Measurements from ENCODE around the gene IL12RB1.
A peak's percentile ranks its signal among the peaks of the same experiment; 100 is the strongest.
"Not testable (repeated sequence)": the region's sequence is repeated elsewhere in the genome, so short reads cannot be mapped to it uniquely, and the experiment has no call there.

IL12RB1 gene

DNA sequence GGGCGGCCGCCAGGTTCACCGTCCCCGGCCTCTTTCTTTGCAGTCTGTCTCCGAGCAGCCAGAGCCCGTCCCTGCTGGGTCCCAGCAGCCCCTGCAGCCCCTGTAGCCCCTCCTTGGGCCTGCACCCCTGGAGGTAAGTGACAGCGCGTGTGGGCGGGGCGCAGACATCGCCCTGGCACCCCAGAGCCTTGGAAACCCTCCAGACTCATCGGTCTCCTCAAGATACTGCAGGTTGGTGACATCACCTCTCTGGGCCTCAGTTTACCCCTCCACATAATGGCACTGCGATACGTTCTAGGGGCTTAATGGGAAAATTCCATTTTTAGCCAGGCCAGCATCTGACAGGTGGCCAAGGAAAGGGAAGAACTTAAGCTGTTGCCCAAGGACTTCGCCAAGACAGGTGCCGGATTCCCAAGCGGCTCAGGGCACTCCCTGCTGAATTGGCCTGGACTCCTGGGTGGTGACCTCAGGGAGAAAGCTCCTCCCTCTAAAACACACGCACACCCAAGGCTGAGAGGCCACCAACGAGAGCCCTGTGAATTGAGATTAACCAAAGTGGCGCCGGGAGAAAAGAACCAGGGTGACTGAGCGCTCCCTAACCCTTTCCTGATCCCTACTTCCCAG is 24.0 kb upstream of the IL12RB1 start:
- no peak for DNase-seq (ENCODE audit: low spot score)

DNA sequence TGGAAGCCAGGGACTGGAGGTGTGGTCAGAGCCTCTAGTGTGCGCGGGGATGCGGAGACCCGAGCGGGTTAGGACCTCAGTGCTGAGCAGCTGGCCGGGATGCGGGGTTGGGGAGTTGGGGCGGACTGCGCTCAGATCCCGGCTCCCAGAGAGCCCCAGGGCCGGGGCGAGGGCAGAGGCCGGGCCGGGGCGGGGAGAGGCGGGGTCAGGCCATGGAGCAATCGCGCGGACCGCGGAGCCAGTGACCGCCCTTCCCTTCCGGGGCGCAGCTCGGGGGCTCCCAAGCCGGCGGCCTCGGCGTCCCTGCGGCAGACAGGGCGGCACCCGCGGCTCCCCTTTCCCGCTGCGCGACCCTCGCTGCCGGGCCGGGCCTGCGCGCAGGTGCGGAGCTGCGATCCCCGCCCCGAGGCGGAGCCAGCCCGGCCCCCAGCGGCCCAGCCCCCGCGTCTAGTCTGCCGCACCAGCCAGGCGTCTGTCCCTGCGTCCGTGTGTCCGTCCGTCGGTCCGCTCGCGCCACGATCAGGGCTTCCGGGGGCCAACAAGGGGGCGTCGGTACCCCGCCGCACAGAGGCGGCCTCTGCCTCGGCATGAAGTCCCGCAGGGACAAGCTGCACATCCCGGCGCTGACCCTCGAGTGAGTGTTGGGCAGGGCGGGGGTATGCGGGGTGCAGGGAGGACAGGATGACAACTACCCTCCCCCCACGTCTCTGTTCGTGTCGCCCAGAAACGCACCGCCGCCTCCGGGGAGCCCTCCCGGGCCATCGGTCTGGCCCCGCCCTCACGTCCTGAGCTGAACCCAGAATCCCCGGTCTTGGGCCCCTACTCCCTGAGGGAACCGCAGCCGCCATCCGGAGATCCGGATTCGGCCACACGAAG is 23.2 kb upstream of the IL12RB1 start:
- DNase-seq (ENCODE audit: low spot score), result no peak

- DNase-seq (ENCODE audit: low spot score), result no peak
Measured at GRCh38 chr19:18109341-18109732, 22.6 kb upstream of the IL12RB1 start.

DNA sequence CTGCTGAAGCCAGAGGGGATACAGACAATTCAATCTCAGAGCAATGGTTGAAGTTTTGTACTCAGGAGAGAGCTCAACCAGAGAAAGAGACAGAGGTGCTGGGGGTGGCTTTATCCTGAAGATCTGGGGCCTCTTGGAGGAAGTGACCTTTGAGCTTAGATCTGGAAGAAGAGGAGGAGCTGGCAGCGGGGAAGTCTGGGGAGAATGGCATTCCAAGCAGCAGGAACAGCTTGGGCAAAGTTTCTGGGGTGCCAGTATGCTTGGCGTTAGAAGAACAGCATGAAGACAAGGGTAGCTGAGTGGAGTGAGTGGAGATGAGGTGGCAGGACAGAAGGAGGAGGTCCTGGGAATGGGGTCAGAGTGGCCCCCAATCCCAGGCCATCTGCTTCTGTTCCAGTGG is 22.2 kb upstream of the IL12RB1 start:
- DNase-seq (ENCODE audit: low spot score), result no peak

GRCh38 chr19:18107235-18107634 is 20.5 kb upstream of the IL12RB1 start:
- no peak for DNase-seq (ENCODE audit: low spot score)

GRCh38 chr19:18105259-18105658 is 18.5 kb upstream of the IL12RB1 start:
- not testable (repeated sequence) for DNase-seq (ENCODE audit: low spot score)

DNA sequence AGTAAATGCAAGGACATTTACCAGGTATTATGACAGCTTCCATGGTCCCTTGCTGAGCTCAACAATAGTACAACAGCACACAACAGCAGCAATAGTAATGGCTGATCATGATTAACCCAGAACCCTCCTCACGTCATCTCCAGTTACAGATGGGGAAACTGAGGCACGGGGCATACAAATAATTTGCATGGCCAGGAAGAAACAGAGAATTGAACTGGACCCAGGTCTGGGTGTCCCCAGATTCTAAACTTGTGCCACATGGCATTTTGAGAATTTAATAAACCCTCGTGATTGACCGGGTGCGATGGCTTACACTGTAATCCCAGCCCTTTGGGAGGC is 18.0 kb upstream of the IL12RB1 start:
- no peak for DNase-seq (ENCODE audit: low spot score)

- DNase-seq (ENCODE audit: low spot score), result no peak
Measured at GRCh38 chr19:18102916-18103542, 16.3 kb upstream of the IL12RB1 start.

- DNase-seq (ENCODE audit: low spot score), result no peak
Measured at GRCh38 chr19:18101268-18101667, 14.5 kb upstream of the IL12RB1 start.

- no peak for DNase-seq (ENCODE audit: low spot score)
Measured at GRCh38 chr19:18100710-18101109, 14.0 kb upstream of the IL12RB1 start.

DNA sequence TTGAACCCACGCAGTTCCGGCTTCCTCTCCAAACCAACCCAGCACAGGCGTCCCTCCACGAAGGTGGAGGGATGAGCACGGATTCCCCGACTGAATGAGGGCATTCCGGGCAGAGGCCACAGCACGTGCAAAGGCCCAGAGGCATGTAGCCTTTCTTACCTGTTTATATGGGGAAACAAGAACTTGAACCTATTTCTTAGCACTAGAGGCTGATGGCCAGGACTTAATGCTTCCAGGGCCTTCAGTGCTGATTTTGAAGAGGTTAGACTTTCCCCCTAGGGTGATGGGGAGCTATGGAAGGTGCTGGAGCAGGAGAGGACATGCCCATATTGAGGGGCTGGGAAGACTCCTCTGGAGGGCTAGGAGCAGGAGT is 12.9 kb upstream of the IL12RB1 start:
- DNase-seq (ENCODE audit: low spot score), result no peak

- DNase-seq (ENCODE audit: low spot score), result no peak
Measured at GRCh38 chr19:18098891-18099622, 12.3 kb upstream of the IL12RB1 start.

- no peak for DNase-seq (ENCODE audit: low spot score)
Measured at GRCh38 chr19:18097993-18098890, 11.5 kb upstream of the IL12RB1 start.

DNA sequence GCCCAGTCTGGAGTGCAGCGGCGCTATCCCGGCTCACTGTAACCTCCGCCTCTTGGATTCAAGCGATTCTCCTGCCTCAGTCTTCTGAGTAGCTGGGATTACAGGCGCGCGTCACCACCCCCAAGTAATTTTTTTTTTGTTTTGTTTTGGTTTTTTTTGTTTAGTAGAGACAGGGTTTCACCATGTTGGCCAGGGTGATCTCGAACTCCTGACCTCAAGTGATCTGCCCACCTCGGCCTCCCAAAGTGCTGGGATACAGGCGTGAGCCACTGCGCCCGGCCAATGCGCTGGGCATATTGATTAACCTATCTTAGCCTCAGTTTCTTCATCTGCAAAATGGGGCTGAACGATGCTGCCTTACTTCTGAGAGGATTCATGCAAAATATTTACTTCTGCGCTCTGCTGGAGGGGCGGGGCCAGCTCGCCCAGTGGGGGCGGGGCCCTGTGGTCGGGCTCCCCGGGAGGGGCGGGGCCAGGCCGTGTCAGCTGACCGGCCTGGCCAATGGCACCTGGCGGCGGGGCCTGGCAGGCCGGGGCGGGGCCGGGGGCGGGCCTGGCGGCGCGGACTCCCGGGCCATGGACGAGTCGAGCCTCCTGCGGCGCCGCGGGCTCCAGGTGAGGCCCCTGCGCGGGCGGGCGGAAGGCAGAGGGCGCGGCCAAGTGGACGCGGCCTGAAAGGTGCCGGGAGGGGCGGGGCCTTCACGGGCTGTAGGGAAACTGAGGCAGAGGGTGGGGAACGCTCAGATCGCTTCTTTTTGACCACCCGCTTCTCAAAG is 10.7 kb upstream of the IL12RB1 start, which contains the start of gene MAST3:
MAST3 (plus strand) TSS at position 562 of the 776 bp plus-strand sequence; CDS start at position 577, 15 bp downstream.
- DNase-seq (ENCODE audit: low spot score), result peak; percentile 88

DNA sequence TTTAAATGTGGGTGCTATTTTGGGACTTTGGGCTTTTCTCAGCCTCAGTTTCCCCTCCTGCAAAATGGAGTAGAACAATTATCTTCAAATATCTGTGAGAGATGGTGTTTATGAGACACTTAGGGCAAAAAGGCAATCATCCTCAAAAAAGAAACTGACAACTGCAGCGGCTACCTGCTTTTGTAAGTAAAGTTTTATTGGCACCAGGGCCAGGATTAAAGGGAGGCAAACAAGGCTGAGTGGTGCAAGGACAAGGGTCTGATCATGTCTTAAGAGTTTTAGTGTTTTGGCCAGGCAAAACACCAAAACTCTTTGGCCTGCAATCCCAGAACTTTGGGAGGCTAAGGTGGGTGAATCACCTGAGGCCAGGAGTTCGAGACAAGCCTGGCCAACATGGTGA is 9.5 kb upstream of the IL12RB1 start:
- no peak for DNase-seq (ENCODE audit: low spot score)

- DNase-seq (ENCODE audit: low spot score), result no peak
Measured at GRCh38 chr19:18093439-18094161, 6.9 kb upstream of the IL12RB1 start.

GRCh38 chr19:18091217-18091608 is 4.5 kb upstream of the IL12RB1 start:
- no peak for DNase-seq (ENCODE audit: low spot score)

DNA sequence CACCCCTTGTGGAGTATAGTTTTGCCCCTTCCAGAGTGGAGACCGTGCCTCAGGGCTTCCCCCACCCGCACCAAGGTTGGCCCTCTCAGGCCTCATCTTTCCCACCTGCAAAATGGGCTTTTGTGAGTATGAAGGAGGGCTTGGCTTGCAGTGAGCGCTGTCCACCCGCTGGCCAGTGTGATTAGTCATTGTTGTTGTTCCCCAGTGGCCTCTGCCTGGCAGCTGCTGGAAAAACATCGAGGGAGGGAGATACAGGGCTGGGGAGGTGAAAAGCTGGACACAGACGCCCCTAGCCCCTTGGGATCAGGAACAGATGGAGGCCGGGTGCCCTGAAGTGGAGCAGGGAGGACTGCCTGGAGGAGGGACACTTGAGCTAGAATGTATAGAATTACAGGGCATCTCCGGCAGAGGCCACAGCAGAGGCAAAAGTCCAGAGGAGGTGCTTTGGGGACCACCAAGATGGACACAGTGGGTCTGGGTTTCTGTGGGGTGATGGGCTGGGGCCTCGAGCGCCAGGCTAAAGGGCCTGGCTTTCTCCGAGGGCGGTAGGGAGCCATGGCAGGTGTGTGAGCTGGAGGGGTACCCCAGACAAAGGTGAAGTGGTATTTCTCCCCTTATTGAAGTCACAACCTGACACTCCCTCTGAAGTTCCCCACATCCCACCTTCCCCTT is 3.9 kb upstream of the IL12RB1 start:
- DNase-seq (ENCODE audit: low spot score), result no peak

- peak; percentile 97 for DNase-seq (ENCODE audit: low spot score)
Measured at GRCh38 chr19:18089726-18090125, 3.0 kb upstream of the IL12RB1 start.

Measured in globus pallidus (tissue), 1 donor.